Small intestine (tissue), 7 donors: ENCODE measurements around the gene RCN2. TPM values are rescaled to one million over a fixed set of nuclear protein-coding genes. Genes with fewer than 3 reads are reported as not detected.

Source experiments
- DNase-seq, 2 donors: peaks; one replicate each; pipeline versions ENCODE4 v3.0.0 to v3.0.0-alpha.2; 2013
- FAIRE-seq: peaks from 2 replicates; lab custom pipeline; 2012; peaks lifted over from hg19 to GRCh38; lab: Jason Lieb, UNC
- H3K27ac ChIP-seq, 3 donors: one replicate each; pipeline ENCODE4 v1.5.1; 2013; ENCODE audit warnings: low read length in 2 of 3, mild to moderate bottlenecking in 2 of 3, control low read depth in 1 of 3, inconsistent platforms in 1 of 3, low read depth in 1 of 3, moderate library complexity in 1 of 3
- H3K27me3 ChIP-seq, 3 donors: one replicate each; pipeline ENCODE4 v1.6.1; 2013; ENCODE audit warnings: low read length in 3 of 3, inconsistent platforms in 1 of 3; ENCODE audit not compliant: control insufficient read depth in 3 of 3, insufficient read depth in 3 of 3
- H3K36me3 ChIP-seq, 3 donors: one replicate each; pipeline ENCODE4 v1.6.1; 2013; ENCODE audit warnings: low read length in 3 of 3, inconsistent platforms in 1 of 3, low read depth in 1 of 3, mild to moderate bottlenecking in 1 of 3, moderate library complexity in 1 of 3; ENCODE audit not compliant: control insufficient read depth in 3 of 3, insufficient read depth in 2 of 3
- H3K4me1 ChIP-seq, 3 donors: one replicate each; pipeline ENCODE4 v1.6.1; 2013; ENCODE audit warnings: low read length in 2 of 3, inconsistent platforms in 1 of 3, low read depth in 1 of 3, mild to moderate bottlenecking in 1 of 3, moderate library complexity in 1 of 3; ENCODE audit not compliant: control insufficient read depth in 3 of 3, insufficient read depth in 2 of 3
- H3K4me3 ChIP-seq, 3 donors: one replicate each; pipeline ENCODE4 v1.5.1; 2013; ENCODE audit warnings: low read length in 3 of 3, control low read depth in 1 of 3, inconsistent platforms in 1 of 3, low read depth in 1 of 3, mild to moderate bottlenecking in 1 of 3, moderate library complexity in 1 of 3
- H3K9me3 ChIP-seq, 2 donors: one replicate each; pipeline ENCODE4 v1.6.1; 2013; ENCODE audit warnings: low read depth in 1 of 2, low read length in 1 of 2; ENCODE audit not compliant: control insufficient read depth in 2 of 2, insufficient read depth in 1 of 2
- WGBS, 3 donors: extraction: QIAGEN DNeasy Blood & Tissue Kit; methylation state at CpG; one replicate each; pipeline ENCODE4 v1.1.7; 2013; 5-methylcytosine and 5-hydroxymethylcytosine counted together
- polyA plus RNA-seq, 4 donors: library from polyadenylated mRNA; stranded (reverse) in 3 of 4; unstranded in 1 of 4; fragments of 200-250 nt in 3 of 4; fragments of 120-200 nt in 1 of 4; gene quantifications; one replicate each; pipeline versions ENCODE4 v1.2.1 to v1.2.3, GENCODE V29; 2013
- donor health status: healthy with polysubstance abuse.
- donor health status: control.
- donor health status: control.
- donor health status: Bipolar disorder and iron deficiency.
- donor health status: healthy.

Gene RCN2
- polyA plus RNA-seq, 4 donors: 11.6 to 68.9 (median 26.5) TPM

DNA sequence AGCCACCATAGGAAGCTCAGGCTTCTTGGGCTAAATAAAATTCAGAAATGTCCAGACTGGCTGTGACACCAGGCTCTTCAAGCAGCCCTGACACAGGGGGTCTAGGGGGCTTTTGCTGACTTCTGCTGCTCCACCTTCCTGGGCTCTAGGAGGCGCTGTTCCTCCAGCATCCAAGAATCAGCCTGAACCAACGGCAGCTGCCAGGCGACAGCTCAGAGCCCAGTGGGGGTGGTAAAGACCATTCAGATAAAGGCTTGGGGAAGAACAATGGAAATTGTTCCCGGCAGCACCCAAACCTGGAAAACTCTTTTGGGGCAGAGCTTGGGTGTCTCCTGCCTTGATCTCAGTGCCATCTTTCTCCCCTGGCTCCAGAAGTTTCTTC, 41.8 kb downstream of the RCN2 start:
- FAIRE-seq (no peak), DNase-seq (no peak)
- Histone ChIP-seq H3K4me1 (peaks cover 0 to 9% (median 0%) of the 10 kb centered on the region in 3 donors), H3K27ac (no peak overlapping the region), H3K9me3 (no peaks in the 10 kb centered on the region), H3K36me3 (no peaks in the 10 kb centered on the region), H3K4me3 (no peak overlapping the region), H3K27me3 (peaks cover 0 to 12% (median 0%) of the 10 kb centered on the region in 3 donors)
- WGBS, 3 donors: 5 to 23% (median 13%) methylated on average over 4 of the region's 4 CpGs

DNA sequence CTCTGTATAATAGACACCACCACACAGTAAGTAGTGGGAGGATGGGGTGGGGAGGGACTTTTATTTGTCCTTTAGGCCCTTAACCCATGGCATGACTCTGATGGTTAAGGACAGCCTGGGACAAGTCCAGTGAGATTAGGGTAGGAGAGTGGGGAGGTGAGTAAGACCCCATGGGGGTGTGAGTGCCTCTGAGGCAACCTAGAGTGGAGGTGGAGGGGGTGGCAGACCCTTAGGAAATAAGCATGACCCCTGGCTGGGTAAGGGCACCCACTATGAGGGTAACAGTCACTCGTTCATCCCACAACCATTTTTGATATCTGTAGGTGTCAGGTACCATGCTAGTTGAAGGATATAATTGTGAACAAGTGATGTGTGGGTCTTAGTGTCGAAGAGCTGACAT, 42.4 kb downstream of the RCN2 start:
- FAIRE-seq: no peak
- Histone ChIP-seq H3K4me1 (peaks cover 0 to 9% (median 0%) of the 10 kb centered on the region in 3 donors), H3K4me3 (no peak overlapping the region), H3K9me3 (peaks cover 0 to 2% of the 10 kb centered on the region in 2 donors), H3K27me3 (peaks cover 0 to 12% (median 0%) of the 10 kb centered on the region in 3 donors), H3K27ac (no peak overlapping the region), H3K36me3 (no peaks in the 10 kb centered on the region)
- WGBS, 3 donors: 85 to 92% (median 86%) methylated on average over 2 of the region's 2 CpGs
- DNase-seq: no peak

- FAIRE-seq (no peak), DNase-seq (no peak)
- Histone ChIP-seq H3K4me3 (no peak overlapping the region), H3K27ac (no peak overlapping the region), H3K27me3 (peaks cover 0 to 12% (median 0%) of the 10 kb centered on the region in 3 donors), H3K9me3 (peaks cover 0 to 6% of the 10 kb centered on the region in 2 donors), H3K4me1 (peaks cover 0 to 9% (median 0%) of the 10 kb centered on the region in 3 donors), H3K36me3 (no peaks in the 10 kb centered on the region)
- WGBS, 3 donors: 76 to 83% (median 79%) methylated on average over 4 of the region's 4 CpGs
These were observed 43.0 kb downstream of the RCN2 start for GRCh38 chr15:76974456-76975036.

DNA sequence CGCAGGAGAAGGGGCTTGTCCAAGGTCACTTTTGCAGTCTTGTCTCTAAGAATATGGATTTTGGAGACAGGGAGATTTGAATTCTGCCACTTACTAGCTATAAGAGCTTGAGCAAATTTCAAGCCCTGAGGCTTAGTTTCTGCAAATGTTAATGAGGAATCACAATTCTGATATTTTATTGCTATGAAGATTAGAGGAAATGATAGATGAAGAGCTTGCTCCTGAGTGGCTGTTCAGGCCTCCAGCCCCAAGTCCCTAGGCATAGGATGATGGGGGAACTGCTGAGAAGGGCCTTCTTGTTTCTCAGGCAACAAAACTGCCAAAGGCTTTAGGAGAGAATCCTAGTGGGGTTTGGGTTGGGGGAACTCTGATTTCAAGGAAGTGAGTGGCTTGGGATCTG, 44.6 kb downstream of the RCN2 start:
- H3K4me1 ChIP-seq: peaks cover 0 to 9% (median 0%) of the 10 kb centered on the region in 3 donors
- H3K9me3 ChIP-seq: peaks cover 0 to 6% of the 10 kb centered on the region in 2 donors

DNA sequence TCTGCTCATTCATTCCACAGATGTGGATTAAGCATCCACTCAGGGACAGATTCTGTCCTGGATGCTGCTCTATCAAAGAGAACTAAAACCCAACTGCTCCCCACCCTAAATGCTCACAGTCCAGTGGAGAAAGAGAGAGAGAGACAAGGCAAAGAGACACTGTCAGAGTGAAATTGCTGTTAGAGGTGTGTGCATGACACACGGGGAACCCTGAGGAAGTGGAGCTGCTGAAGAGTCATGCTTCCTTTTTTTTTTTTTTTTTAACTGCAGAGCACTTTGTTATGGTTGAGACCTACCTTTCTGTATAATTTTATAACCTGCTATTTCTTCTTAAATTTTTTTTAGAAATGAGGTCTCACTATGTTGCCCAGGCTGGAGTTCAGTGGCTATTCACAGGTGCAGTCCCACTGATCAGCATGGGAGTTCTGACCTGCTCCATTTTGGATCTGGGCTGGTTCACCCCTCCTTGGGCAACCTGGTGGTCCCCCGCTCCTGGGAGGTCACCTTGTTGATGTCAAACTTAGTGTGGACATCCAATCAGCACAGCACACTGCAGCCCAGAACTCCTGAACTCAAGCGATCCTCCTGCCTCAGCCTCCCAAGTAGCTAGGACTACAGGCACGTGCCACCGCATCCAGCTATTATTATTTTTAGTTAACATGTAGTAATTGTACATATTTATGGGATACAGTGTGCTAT, 45.2 kb downstream of the RCN2 start:
- FAIRE-seq: no peak
- H3K27me3 ChIP-seq: peaks cover 0 to 12% (median 0%) of the 10 kb centered on the region in 3 donors
- no peak for DNase-seq
- H3K36me3 ChIP-seq: no peaks in the 10 kb centered on the region
- H3K9me3 ChIP-seq: peaks cover 0 to 6% of the 10 kb centered on the region in 2 donors
- peaks cover 0 to 9% (median 0%) of the 10 kb centered on the region in 3 donors for H3K4me1 ChIP-seq
- no peak overlapping the region for H3K4me3 ChIP-seq
- no peak overlapping the region for H3K27ac ChIP-seq
- WGBS, 3 donors: 76 to 87% (median 83%) methylated on average over 5 of the region's 5 CpGs

More for the DNA sequence above, 44.6 kb downstream of the RCN2 start:
- H3K4me3 ChIP-seq: no peak overlapping the region
- H3K36me3 ChIP-seq: no peaks in the 10 kb centered on the region
- peaks cover 0 to 12% (median 0%) of the 10 kb centered on the region in 3 donors for H3K27me3 ChIP-seq
- no peak overlapping the region for H3K27ac ChIP-seq
- FAIRE-seq (no peak), DNase-seq (no peak)
- WGBS, 3 donors: 71 to 95% (median 83%) methylated on average over 1 of the region's 1 CpG

GRCh38 chr15:76978522-76979330, 47.2 kb downstream of the RCN2 start:
- DNase-seq (no peak), FAIRE-seq (no peak)
- Histone ChIP-seq H3K27me3 (peaks cover 0 to 4% (median 0%) of the 10 kb centered on the region in 3 donors), H3K4me3 (no peak overlapping the region), H3K4me1 (no peaks in the 10 kb centered on the region), H3K27ac (no peak overlapping the region), H3K9me3 (peaks cover 0 to 6% of the 10 kb centered on the region in 2 donors), H3K36me3 (no peaks in the 10 kb centered on the region)
- 92 to 94% (median 94%) methylated on average over 18 of the region's 18 CpGs for WGBS, 3 donors

DNA sequence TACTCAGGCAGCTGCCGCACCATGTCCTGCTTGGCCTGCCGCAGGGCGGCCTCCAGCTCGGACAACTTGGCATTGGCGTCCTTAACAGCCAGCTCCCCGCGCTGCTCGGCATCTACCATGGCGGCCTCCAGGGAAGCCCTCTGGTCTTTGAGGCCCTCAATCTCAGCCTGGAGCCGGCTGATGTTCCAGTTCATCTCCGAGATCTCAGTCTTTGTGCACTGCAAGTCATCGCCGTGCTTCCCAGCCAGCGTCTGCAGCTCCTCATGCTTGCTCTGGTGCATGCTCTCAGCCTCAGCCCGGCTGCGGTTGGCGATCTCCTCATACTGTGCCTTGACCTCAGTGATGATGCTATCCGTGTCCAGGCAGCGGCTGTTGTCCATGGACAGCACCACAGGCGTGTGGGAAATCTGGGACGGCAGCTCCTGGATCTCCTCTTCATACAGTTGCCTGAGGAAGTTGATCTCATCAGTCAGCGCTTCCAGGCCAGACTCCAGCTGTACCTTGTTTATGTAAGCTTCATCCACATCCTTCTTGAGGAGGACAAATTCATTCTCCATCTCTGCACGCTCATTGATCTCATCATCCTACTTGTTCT, 47.9 kb downstream of the RCN2 start:
- peaks cover 0 to 1% (median 0%) of the 10 kb centered on the region in 3 donors for H3K27me3 ChIP-seq
- H3K4me1 ChIP-seq: no peaks in the 10 kb centered on the region
- H3K27ac ChIP-seq: no peak overlapping the region
- no peak for DNase-seq
- FAIRE-seq: no peak
- H3K36me3 ChIP-seq: no peaks in the 10 kb centered on the region
- WGBS, 3 donors: 80 to 92% (median 92%) methylated on average over 23 of the region's 23 CpGs
- H3K9me3 ChIP-seq: peaks cover 0 to 6% of the 10 kb centered on the region in 2 donors
- no peak overlapping the region for H3K4me3 ChIP-seq

- Histone ChIP-seq H3K9me3 (peaks cover 0 to 6% of the 10 kb centered on the region in 2 donors), H3K4me1 (no peaks in the 10 kb centered on the region), H3K27me3 (no peaks in the 10 kb centered on the region), H3K36me3 (no peaks in the 10 kb centered on the region), H3K4me3 (no peak overlapping the region), H3K27ac (no peak overlapping the region)
- WGBS, 3 donors: 80 to 87% (median 87%) methylated on average over 7 of the region's 7 CpGs
- no peak for FAIRE-seq
- no peak for DNase-seq
These were observed 48.5 kb downstream of the RCN2 start for GRCh38 chr15:76979996-76980520.
